NT2/D1 (cell line): ENCODE measurements around the gene CEBPG.

ENCODE experiments used
- YY1 ChIP-seq: IDR thresholded peaks from 2 replicates; pipeline ENCODE4 v1.6.1; 2011; ENCODE audit not compliant: insufficient read length, insufficient read depth
- ZNF274 ChIP-seq: IDR thresholded peaks from 2 replicates; pipeline ENCODE4 v1.6.1; 2011; ENCODE audit warnings: mild to moderate bottlenecking, low read depth, low read length

DNA sequence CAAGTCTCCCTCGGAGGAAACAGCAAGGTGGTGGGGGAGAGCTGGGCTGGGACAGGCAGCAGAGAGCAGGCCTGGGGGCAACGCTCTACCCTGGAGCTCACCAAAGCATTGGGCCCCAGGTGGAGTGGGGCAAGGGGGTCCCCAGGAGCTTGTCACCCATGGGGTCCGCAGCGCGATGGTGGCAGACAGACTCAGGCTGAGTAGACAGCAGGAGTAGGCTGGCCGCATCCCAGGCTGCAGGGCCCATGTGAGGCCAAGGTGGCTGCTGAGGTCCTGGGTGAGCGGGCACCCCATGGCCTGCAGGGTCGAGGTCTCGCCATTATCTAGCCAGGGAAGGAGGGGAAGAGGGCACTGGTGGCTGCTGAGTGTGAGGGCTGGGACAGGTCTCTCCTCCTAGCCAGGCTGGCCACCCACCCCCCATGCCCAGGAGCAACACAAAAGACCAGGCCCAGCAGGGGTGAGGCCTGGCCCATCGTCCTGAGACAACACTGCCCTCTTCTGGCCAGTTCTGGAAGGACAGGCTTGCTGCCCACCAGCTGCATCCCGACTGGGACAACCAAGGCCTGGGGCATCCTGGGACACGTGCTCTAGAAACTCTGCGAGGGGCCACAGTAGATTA is 33.1 kb downstream of the CEBPG start:
- TF ChIP-seq YY1 (no peak), ZNF274 (no peak)
